Stimulated activated naive CD8-positive, alpha-beta T cell treated with anti-CD3 and anti-CD28 coated beads, Interleukin-15, Interleukin-2, amounts not matched to agents 100 ng/mL and 50 ng/mL, for 24 hours (primary cell): Measurements from ENCODE around the gene STAC3.
"Not testable (repeated sequence)": the region's sequence is repeated elsewhere in the genome, so short reads cannot be mapped to it uniquely, and the experiment has no call there.

Experiments
- H3K27ac Mint-ChIP-seq: one replicate; pipeline ENCODE4 v1.8.0; 2021; ENCODE audit warnings: mild to moderate bottlenecking, mixed read lengths
- H3K27me3 Mint-ChIP-seq: one replicate; pipeline ENCODE4 v1.8.0; 2021; ENCODE audit warnings: mixed read lengths
- H3K36me3 Mint-ChIP-seq: one replicate; pipeline ENCODE4 v1.8.0; 2021; ENCODE audit warnings: low read depth, mixed read lengths
- H3K4me1 Mint-ChIP-seq: one replicate; pipeline ENCODE4 v1.8.0; 2021; ENCODE audit warnings: low read depth, mixed read lengths
- H3K4me3 Mint-ChIP-seq: one replicate; pipeline ENCODE4 v1.8.0; 2021; ENCODE audit warnings: mild to moderate bottlenecking, mixed read lengths
- H3K9me3 Mint-ChIP-seq: one replicate; pipeline ENCODE4 v1.8.0; 2021; ENCODE audit warnings: mixed read lengths

The STAC3 gene

DNA sequence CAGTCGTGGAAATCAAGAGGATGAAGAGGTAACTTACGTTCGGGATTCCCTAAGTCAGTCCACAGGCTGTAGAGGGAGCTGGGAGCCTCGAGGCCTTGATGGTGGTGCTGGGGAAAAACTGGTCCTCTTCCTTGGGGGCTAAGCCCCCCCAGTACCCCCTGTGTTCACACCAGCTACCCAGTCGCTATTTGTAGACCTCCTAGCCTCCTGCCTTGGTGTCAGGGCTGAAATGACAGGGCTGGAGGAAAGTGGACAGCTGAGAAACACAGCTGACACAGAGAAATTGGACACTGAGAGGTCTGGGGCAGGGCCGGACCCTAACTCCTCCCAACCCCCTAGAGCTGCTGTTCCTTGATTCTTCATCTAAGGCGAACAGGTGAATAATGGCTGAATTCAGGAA is at the start of gene STAC3:
Gene STAC3 (minus strand): TSS at position 232 of the 400 bp plus-strand sequence. CDS start 1,551 bp downstream, outside the sequence.
- Mint-ChIP-seq H3K4me1 (peaks cover 7% of the 10 kb centered on the region), H3K9me3 (no peaks in the 10 kb centered on the region), H3K27me3 (no peaks in the 10 kb centered on the region), H3K27ac (no peak within 1 kb of the TSS), H3K36me3 (peaks cover 18% of the 10 kb centered on the region), H3K4me3 (no peak within 1 kb of the TSS)

DNA sequence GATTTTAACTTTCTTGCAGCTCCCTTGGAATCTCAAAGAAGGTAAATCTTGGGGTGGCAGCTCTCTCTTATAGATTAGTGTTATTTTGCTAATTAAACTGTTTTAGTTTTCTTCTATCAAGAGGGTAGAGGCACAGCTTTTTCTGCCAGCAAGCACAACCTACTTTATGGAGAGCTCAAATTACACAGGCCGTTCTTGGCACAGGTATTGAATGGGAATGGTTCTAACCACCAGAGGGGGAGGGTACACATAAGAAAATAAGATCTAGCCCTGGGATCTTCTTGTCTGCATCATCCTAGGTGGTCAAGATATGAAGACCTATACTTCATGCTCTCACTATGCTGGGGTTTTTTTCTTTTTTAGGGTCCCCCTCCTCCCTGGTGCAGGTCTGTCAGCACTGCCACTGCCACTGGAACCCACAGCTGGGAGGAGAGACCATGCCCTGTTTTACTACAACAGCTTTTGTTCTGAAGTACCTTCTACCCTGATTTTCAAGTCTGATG is 48.6 kb upstream of the STAC3 start:
- peaks cover 55% of the 10 kb centered on the region for H3K36me3 Mint-ChIP-seq
- no peaks in the 10 kb centered on the region for H3K9me3 Mint-ChIP-seq
- no peak overlapping the region for H3K27ac Mint-ChIP-seq
- H3K4me3 Mint-ChIP-seq: no peak overlapping the region
- no peaks in the 10 kb centered on the region for H3K4me1 Mint-ChIP-seq
- no peaks in the 10 kb centered on the region for H3K27me3 Mint-ChIP-seq

DNA sequence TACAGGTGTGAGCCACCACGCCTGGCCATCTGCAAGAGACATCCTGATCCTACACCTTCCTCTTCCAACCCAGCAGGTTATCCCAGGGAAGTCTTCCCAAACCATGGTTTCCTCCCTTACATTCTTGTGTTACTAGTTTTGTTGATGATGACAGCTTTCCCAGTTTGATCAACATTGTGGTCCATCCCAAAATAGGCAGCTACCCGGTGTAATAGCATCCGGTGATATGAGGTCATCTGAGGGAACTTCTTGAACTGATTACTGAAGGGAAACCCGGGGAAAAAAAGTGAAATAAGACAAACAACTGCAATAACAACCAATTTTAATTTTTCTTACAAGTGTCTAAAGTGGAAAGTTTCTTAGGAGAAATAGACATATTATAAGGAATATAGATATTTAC is 45.3 kb upstream of the STAC3 start:
- Mint-ChIP-seq H3K4me1 (no peaks in the 10 kb centered on the region), H3K4me3 (no peak overlapping the region), H3K36me3 (peaks cover 72% of the 10 kb centered on the region), H3K27ac (no peak overlapping the region), H3K9me3 (no peaks in the 10 kb centered on the region), H3K27me3 (no peaks in the 10 kb centered on the region)

DNA sequence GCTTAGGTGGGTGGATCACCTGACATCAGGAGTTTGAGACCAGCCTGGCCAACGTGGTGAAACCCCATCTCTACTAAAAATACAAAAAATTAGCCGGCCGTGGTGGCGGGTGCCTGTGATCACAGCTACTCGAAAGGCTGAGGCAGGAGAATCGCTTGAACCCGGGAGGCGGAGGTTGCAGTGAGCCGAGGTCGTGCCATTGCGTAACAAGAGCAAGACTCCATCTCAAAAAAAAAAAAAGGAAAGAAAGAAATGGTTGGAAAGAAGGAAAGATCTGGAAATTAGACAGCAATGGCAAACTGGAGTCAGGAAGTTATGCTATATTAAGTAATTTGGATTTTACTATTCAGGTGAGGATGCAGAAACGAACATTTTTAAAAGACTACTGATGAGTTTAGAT is 31.1 kb upstream of the STAC3 start:
- peaks cover 56% of the 10 kb centered on the region for H3K36me3 Mint-ChIP-seq
- not testable (repeated sequence) for H3K27ac Mint-ChIP-seq, H3K4me3 Mint-ChIP-seq, H3K9me3 Mint-ChIP-seq, H3K27me3 Mint-ChIP-seq
- H3K4me1 Mint-ChIP-seq: peaks cover 24% of the 10 kb centered on the region

DNA sequence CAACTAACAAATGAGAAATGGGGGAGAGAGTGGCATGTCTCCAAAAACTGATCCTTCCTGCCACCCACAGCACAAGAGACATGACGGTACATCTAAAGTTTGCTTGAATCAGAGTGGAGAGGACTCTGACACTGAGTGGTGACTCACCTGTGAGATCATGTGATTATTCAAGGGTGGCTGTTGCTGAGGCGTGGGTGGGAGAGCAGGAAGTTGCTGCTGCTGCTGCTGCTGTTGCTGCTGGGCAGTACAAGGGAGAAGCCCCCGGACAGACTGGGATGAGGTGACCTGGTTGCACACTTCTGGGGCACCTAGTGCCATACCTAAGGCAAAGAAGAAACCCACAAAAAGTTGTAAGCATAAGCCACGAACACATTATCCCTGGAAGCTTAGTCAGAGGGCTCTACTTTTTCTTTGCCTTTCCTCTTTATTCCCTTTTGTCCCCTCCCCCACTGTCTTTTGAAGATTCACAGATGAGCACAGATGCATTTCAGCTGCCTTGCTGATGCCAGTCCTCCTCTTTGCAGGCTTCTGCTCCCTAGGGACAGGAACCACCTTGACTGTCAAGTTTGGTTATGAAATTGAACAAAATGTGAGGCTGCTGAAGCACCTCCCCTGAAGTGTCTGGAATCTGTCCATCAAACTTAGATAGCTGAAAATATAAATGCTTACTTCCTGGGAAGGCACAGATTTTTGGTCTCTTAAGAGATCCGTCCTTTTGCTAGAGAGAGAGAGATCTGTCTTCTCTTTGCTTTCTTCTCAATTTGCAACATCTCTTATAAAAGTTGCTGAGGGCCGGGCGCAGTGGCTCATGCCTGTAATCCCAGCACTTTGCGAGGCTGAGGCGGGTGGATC is 29.4 kb upstream of the STAC3 start:
- Mint-ChIP-seq H3K4me3 (peak overlapping the region; percentile 69), H3K36me3 (peaks cover 47% of the 10 kb centered on the region), H3K27me3 (no peaks in the 10 kb centered on the region), H3K9me3 (no peaks in the 10 kb centered on the region), H3K4me1 (peaks cover 26% of the 10 kb centered on the region), H3K27ac (peak overlapping the region; percentile 96)

DNA sequence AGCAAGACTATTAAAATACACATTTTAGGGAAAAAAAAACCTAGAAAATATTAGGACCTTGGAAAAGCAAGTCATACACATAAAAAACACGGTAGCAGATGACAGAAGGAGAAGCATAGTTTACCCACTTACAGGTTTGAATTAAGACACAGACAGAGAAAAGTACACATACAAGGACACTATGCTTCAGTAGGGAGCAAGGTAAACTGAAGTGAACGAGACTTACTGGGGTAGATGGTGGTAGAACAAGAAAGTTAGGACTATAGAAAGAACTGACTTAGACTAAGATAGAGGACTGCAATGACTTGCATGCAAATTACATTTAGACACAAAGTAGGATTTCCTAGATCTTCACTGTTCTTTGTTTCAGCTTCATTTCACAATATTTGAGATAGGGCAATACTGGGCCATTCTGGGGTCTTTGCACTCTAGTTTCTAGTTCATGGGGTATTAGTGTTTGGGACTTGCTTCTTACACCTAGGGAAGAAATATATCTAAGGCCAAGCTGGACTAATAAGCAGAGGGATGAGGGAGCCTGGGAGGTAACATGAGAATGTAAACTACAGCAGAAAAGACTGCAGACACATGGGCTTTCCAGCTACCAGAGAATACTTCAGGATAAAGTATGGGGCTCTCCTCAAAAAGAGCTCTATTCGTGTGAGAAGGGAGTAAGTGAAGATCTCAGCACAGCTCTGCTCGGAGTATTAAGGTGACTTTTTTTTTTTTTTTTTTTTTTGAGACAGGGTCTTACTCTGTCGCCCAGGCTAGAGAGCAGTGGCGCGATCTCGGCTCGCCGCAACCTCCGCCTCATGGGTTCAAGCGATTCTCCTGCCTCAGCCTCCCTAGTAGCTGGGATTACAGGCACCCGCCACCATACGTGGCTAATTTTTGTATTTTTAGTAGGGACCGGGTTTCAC is 27.7 kb upstream of the STAC3 start:
- Mint-ChIP-seq H3K27ac (peak overlapping the region; percentile 68), H3K9me3 (no peaks in the 10 kb centered on the region), H3K36me3 (peaks cover 57% of the 10 kb centered on the region), H3K4me1 (peaks cover 27% of the 10 kb centered on the region), H3K27me3 (no peaks in the 10 kb centered on the region), H3K4me3 (no peak overlapping the region)

DNA sequence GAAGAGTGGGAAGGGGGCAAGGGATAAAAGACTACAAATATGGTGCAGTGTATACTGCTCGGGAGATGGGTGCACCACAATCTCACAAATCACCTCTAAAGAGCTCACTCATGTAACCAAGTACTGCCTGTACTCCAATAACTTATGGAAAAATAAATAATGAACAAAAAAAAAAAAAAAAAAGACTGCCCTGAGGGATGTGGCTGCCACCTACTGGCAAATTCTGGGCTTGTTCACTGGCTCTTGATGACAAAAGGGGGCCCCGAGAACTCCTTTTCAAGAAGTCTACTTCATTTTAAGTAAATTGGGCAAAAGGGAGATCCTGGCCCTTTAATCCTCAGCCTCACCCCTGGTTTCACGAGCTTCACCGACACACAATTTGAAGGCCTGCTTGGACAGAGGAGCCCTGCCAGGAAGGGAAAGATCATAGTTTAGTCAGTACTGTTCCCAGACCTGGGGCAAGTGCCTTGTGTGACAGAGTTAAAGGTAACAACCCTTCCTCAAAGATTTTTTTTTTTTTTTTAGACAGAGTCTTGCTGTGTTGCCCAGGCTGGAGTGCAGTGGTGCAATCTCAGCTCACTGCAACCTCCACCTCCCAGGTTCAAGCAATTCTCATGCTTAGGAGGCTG is 26.1 kb upstream of the STAC3 start:
- Mint-ChIP-seq H3K36me3 (peaks cover 61% of the 10 kb centered on the region), H3K27ac (no peak overlapping the region), H3K4me3 (no peak overlapping the region), H3K27me3 (no peaks in the 10 kb centered on the region), H3K9me3 (no peaks in the 10 kb centered on the region), H3K4me1 (peaks cover 27% of the 10 kb centered on the region)

DNA sequence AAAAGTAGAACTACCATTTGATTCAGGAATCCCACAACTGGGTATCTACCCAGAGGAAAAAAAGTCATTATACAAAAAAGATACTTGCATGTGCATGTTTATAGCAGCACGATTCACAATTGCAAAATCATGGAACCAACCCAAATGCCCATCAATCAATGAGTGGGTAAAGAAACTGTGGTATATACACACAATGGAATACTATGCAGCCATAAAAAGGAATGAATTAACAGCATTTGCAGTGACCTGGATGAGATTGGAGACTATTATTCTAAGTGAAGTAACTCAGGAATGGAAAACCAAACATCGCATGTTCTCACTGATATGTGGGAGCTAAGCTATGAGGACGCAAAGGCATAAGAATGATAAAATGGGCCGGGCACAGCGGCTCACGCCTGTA is 25.2 kb upstream of the STAC3 start:
- not testable (repeated sequence) for H3K27ac Mint-ChIP-seq, H3K27me3 Mint-ChIP-seq, H3K4me3 Mint-ChIP-seq, H3K9me3 Mint-ChIP-seq
- Mint-ChIP-seq H3K36me3 (peaks cover 59% of the 10 kb centered on the region), H3K4me1 (peaks cover 26% of the 10 kb centered on the region)

DNA sequence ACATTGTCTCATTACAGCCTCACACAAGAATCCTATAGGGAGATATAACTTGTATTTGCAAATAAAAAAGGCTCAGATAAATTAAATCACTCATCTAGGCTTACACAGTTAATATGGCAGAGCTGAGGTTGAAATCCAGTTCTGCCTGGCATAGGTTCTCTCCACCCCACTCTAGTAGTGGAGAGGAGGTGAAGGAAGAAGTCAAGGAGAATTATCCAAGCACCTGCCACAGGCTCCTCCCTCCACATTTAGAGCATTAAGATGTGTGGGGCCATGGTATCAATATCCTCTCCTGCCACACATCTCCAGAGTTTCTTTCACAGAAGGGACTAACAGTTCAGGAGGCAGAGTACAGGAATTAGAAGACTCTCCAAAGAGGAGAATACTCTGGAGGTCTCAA is 22.5 kb upstream of the STAC3 start:
- H3K36me3 Mint-ChIP-seq: peaks cover 56% of the 10 kb centered on the region
- no peak overlapping the region for H3K4me3 Mint-ChIP-seq
- H3K9me3 Mint-ChIP-seq: no peaks in the 10 kb centered on the region
- H3K27ac Mint-ChIP-seq: no peak overlapping the region
- peaks cover 9% of the 10 kb centered on the region for H3K4me1 Mint-ChIP-seq
- no peaks in the 10 kb centered on the region for H3K27me3 Mint-ChIP-seq

DNA sequence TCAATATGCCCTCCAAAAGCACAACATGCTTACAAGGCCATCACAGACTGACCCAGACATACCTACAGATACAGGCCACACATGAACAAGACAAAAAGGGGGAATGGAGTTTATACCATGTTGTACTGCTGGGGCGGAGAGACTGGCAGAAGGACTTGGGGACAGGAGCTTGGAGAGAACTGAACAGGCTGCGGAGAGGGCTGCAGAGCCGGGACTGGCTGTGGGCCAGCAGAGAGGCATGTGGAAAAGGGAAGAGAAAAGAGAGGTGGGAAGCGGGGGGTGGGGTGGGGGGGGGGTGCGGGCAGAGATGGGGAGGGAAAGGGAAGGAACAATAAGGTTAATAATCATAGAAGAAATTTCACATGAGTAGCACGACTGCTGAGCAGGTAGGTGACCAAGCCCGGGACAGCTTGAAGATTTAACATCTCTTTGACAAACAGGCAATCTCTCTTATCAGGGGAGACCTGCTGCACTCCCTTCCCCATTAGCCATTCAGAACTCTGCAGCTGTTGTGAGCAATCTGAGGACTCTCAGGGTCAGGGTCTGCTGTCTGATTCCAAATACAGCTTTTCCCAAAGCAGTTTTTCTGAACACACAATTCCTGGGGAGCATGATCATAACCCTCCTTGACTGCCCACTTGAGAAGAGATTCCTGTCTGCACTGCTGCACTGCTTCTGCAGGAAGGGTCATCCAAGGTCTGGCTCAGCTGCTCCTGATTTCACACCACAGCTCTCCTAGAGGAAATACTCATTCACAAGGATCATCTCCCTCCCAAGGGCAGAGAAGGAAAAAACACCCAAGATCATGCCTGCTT is 21.6 kb upstream of the STAC3 start:
- no peak overlapping the region for H3K27ac Mint-ChIP-seq
- H3K4me3 Mint-ChIP-seq: no peak overlapping the region
- H3K27me3 Mint-ChIP-seq: no peaks in the 10 kb centered on the region
- peaks cover 54% of the 10 kb centered on the region for H3K36me3 Mint-ChIP-seq
- H3K4me1 Mint-ChIP-seq: peaks cover 17% of the 10 kb centered on the region
- no peaks in the 10 kb centered on the region for H3K9me3 Mint-ChIP-seq

DNA sequence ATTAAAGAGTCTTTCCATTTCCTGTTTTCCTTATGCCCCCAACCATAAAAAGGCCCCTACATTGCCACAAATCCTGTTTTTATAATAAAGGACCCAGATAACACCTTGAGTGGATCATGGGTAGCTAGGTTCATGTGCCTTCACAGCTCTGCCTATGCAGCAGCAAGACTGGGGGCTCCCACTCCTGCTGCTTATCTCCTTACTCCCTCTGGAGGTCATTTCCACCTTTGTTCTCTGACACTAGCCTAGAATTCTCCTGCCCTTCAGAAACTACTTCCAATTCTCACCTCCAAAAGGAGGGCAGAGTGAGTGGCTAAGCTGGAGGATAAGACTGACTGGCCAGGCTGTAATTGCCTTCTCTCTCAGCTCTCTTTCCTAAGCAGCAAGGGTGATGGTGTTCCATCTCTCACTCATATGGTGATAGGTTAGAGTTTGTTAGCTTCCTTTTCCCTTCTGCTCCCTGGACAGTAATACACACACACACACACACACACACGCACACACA is 20.0 kb upstream of the STAC3 start:
- no peaks in the 10 kb centered on the region for H3K27me3 Mint-ChIP-seq
- no peaks in the 10 kb centered on the region for H3K9me3 Mint-ChIP-seq
- H3K4me3 Mint-ChIP-seq: no peak overlapping the region
- no peak overlapping the region for H3K27ac Mint-ChIP-seq
- peaks cover 17% of the 10 kb centered on the region for H3K4me1 Mint-ChIP-seq
- peaks cover 61% of the 10 kb centered on the region for H3K36me3 Mint-ChIP-seq

DNA sequence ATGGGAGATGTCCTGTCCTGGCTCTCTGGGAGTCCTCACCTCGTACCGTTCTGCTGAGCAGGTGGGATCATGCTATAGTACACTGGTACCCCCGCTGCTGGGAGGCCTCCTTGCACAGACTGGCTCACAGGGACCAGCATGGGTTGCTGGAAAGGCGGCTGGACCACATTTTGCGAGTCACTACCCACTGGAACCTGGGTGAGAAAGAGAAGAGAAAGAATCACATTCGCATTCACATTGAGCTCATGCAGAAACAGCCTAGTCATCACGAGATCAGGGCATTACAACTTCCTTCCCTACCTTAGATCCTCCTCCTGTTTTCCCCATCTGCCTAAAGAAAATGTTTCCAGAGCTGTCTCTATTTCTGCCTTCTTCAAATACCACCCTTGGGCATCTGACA is 17.3 kb upstream of the STAC3 start:
- Mint-ChIP-seq H3K36me3 (peaks cover 44% of the 10 kb centered on the region), H3K4me3 (no peak overlapping the region), H3K9me3 (no peaks in the 10 kb centered on the region), H3K27ac (peak overlapping the region; percentile 87), H3K27me3 (no peaks in the 10 kb centered on the region), H3K4me1 (peaks cover 13% of the 10 kb centered on the region)

DNA sequence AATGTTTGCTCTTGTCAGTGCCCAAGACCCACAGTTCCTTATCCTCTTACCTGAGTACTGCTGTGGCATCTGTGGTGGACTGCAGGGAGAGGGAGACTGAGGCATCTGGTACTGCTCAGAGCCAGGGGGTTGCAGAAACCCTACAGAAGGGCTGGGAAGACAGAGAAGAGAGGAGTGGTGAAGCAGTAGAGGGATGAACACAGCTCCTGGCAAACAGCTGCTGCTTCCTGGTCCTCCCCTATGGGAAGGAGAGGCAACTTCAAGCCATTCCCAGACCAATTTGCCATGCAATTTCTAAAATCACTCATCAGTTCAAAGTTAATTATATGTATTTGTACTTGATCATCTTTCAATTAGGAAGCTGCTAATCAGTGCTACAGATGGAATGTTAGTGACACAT is 15.7 kb upstream of the STAC3 start:
- Mint-ChIP-seq H3K27ac (peak overlapping the region; percentile 69), H3K9me3 (no peaks in the 10 kb centered on the region), H3K36me3 (peaks cover 43% of the 10 kb centered on the region), H3K4me1 (peaks cover 13% of the 10 kb centered on the region), H3K4me3 (no peak overlapping the region), H3K27me3 (no peaks in the 10 kb centered on the region)

DNA sequence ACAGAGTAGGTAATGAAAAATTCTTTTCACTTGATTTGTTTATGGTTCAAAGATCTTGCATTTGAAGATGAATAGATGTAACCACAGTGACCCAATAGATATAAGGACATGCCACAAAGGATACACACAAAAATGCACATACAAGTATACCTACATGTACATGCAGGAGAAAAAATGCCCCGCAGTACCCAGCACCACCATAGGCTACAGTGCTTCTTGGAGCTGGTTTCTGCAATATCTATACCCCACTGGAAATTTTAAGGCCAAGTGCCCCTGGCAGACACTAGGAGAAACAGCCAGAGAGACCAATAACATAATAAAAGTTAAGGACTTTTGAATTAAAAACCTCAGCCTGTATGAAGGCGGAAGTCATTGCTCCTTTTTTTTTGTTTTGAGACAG is 12.1 kb upstream of the STAC3 start:
- H3K27me3 Mint-ChIP-seq: no peaks in the 10 kb centered on the region
- no peaks in the 10 kb centered on the region for H3K9me3 Mint-ChIP-seq
- H3K4me3 Mint-ChIP-seq: no peak overlapping the region
- no peak overlapping the region for H3K27ac Mint-ChIP-seq
- peaks cover 4% of the 10 kb centered on the region for H3K4me1 Mint-ChIP-seq
- peaks cover 28% of the 10 kb centered on the region for H3K36me3 Mint-ChIP-seq
